22Rv1 (cell line): ENCODE results near the gene CRACR2A.

ENCODE experiments used
- H3K27ac ChIP-seq: fragments of 450-650 bp; 2 replicates; pipeline ENCODE4 v1.5.1; 2017
- ZFX ChIP-seq: fragments of 450-650 bp; IDR thresholded peaks from 2 replicates; pipeline ENCODE4 v1.6.1; 2017; ENCODE audit warnings: antibody characterized with exemption, borderline replicate concordance
- TF ChIP-seq, protein P1 (sequence below): fragments of 450-650 bp; IDR thresholded peaks from 2 replicates; pipeline ENCODE4 v1.5.1; 2017; ENCODE audit warnings: mild to moderate bottlenecking

The CRACR2A gene

DNA sequence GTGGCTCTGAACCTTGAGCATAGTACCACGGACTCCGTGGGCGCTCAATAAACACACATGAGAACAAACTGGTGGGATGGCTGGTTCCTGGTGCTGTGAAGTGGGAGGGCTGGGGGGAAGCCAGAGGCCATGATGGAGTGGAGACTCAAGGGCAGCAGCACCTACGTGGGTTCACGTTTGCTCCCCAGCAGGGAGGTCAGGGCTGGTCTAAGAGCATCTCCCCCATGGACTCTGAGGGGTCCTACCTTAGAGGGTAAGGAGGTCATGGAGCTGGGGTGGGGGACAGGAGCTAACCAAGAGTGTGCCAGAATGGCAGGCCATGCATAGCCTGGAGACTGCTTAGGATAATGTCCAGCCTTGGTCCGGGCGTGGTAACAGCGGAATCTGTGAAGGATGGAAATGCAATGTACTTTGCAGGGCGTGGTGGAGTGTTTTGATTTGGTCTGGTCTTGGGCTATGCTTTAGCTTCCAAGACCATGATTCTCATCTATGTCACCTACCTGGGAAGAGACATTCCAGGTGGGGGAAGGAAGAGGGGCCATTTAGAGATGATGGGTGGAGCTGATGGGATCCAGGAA is 158.9 kb downstream of the CRACR2A start:
- H3K27ac ChIP-seq, result no peak overlapping the region
- TF ChIP-seq ZFX, result no peak
- TF ChIP-seq, protein P1, sequence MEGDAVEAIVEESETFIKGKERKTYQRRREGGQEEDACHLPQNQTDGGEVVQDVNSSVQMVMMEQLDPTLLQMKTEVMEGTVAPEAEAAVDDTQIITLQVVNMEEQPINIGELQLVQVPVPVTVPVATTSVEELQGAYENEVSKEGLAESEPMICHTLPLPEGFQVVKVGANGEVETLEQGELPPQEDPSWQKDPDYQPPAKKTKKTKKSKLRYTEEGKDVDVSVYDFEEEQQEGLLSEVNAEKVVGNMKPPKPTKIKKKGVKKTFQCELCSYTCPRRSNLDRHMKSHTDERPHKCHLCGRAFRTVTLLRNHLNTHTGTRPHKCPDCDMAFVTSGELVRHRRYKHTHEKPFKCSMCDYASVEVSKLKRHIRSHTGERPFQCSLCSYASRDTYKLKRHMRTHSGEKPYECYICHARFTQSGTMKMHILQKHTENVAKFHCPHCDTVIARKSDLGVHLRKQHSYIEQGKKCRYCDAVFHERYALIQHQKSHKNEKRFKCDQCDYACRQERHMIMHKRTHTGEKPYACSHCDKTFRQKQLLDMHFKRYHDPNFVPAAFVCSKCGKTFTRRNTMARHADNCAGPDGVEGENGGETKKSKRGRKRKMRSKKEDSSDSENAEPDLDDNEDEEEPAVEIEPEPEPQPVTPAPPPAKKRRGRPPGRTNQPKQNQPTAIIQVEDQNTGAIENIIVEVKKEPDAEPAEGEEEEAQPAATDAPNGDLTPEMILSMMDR, result no peak

DNA sequence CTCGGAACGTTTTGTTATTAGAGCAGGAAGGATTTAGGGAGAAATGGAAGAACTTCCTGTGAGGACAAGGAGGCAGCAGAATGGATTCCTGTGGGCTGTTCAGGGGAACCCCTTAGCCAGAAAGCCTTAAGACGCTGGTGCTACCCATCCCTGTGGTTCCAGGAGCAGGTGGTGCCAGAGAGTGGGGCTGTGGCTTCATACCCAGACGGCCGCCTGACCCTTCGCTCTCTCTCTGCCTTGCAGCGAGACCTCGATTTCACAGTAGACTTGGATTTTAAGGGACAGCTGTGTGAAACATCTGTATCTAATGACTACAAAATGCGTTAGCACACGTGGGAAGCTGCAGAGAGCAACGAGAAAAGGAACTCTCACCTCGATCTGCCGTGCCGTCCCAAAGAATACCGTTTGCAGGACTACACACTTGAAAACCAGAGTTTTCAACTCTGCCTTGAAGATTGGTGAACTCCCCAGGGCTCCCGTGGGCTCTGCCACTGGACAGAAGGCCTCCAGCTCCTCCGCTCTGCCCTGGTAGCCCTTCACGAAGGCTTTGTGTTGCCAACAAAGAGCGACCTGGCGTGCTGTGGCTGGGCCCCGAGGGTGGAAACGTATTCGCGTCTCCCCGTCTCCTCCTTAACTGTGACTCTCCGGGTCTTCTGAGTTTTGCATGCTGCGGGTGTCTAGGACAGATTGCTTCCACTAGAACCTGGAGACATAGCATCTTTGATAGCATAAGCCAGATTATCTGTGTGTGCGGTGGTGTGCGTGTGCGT is 159.9 kb downstream of the CRACR2A start:
- no peak overlapping the region for H3K27ac ChIP-seq
- TF ChIP-seq, protein P1, result no peak
- TF ChIP-seq ZFX, result no peak

DNA sequence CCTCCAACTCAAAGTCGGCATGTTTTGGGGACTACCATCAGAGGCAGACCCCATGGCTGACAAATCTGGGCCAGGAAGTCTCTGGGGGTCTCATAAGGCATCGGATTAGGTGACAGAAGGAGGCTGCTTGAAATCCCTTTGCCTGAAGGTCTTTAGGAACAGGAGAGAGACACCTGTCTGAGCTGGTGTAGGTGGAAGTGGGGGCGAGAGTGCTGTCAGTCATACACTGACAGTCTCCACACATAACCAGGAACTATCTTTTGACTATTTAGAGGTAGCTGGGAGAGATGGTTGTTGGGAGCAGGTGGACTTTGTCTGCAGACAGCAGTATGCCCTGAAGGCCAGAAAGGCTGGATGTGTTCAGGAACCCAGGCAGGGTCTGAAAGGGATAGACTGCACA is 163.2 kb downstream of the CRACR2A start:
- TF ChIP-seq, protein P1, result no peak
- no peak for TF ChIP-seq ZFX
- H3K27ac ChIP-seq, result no peak overlapping the region

DNA sequence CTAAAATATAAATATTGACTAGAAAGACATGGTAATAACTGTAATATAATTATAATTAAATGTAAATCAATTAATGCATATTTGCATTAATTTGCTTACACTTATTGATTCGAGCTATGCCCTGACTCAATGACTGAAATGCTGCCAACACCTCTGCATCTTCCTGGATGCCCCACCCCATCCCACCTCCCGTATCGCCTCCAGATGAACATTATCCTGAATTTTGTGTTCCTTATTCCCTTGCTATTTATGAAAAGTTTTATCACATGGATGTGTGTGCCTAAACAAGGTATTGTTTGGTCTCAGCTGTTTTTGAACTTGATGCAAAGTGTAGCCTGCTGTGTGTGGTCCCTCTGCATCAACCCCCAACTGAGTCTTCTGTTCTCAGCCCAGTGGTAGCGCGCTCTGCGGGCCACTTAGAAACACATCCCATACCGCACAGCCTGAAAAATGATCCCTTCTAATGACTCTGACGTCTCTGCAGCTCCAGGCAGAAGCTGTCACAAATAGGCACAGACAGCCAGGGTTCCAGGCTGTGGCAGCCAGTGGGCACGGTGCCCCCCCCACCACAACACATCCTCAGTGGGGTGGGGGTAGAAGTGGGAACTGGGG is 165.4 kb downstream of the CRACR2A start:
- TF ChIP-seq, protein P1, result no peak
- no peak for TF ChIP-seq ZFX

DNA sequence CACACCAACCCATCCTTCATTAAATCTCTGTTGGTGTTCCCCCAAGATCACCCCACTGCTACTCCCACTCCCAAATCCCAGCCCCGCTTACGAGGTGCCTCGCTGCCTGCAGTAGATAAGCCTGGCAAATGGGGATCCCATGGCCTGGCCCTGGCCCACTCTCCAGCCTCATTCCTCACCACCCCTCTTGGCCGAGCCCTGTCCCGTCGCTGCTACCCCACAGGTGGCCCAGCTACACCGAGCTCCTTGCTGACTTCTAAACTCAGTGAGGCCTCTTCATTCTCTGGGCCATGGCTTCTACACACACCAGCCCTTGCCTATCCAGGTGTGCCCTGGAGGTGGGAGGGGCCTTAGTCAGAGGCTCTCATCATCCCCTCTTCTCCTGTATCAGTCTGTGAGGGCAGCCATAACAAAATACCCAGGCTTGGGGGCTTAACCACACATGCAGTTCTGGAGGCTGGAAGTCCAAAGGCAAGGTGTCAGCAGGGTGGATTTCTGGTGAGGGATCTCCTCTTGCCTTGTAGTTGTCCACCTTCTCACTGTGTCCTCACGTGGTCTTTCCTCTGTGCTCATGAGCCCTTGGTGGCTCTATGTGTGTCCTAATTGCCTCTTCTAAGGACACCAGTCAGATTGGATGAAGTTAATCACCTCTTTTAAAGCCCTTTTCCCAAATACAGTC is 169.1 kb downstream of the CRACR2A start:
- no peak overlapping the region for H3K27ac ChIP-seq
- TF ChIP-seq ZFX, result no peak
- TF ChIP-seq, protein P1, result no peak

More for the DNA sequence above, 165.4 kb downstream of the CRACR2A start:
- H3K27ac ChIP-seq, result no peak overlapping the region

DNA sequence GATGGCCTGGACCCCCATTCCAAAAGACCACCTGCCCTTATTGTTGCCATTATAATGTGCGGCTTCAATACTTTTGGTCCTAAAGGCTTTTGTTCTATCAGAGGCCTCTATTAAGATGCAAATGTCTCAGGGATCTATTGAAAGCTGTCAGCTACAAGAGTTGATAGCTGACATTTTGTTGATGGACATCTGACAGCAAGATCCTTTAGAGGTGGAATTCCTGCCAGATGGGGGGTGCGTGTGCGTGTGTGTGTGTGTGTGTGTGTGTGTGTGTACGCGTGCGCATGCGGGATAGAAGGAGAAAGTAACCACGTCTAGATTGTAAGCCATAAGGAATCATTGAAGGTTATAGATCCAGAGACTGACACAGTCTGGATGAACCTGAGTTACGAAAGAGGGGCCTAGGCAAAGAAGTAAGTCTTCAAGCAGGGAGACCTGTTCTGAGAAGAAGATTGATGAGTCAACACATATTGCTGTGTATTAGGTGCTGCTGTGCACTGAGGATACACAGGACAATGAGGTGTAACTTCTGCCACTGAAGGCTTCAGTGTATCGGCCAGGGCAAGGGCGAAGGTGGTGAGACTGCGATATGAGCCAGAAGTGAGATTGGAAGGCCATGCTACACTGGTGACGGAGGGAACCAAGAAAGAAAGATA is 172.7 kb downstream of the CRACR2A start:
- no peak for TF ChIP-seq ZFX
- TF ChIP-seq, protein P1, result no peak
- no peak overlapping the region for H3K27ac ChIP-seq
